ENCODE measurements around the gene SH2D7. TPM values are rescaled to one million over a fixed set of nuclear protein-coding genes. Genes with fewer than 3 reads are reported as not detected.

The SH2D7 gene
- total and polyA plus RNA-seq, 2 experiments from 2014 or later = 0.31 TPM; not detected in 1

DNA sequence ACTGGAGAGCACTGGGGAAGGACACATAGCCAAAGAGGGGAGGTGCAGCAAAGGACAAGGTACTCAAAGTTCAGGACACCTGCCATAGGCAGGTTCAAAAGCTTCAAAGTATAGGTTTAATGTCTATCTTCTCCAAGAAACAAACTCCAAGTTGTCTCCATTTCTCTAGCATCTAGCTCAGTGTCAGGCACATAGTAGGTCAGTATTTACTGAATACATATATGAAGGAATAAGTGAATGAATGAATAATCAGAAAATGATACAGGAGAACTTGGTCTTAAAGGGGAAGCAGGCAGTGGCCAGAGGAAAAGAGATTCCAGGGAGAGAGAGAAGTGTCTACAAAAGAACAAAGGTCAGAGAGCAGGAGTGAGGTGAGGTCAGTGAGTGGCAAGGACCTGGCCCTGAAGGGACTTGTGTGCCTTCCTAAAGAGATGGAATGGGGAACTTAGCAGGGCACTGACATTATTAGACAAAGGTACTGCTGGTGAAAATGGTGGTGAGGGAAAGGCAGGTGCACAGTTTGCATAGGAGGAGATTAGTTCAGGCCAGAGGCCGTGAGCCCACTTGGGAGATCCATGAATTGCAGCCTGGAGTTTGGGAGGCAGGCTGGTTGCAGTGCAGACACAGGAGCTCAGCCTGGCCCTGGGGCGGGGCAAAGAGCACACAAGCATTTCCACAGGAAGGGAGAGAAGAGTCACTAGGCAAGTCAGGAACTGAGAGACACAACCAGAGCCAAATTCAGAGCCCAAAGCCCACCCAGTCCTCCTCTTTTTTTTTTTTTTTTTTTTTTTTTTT lies 36.2 kb upstream of the SH2D7 start:
- H3K27me3 Mint-ChIP-seq (ENCODE audit: insufficient read depth, low read depth, poor library complexity) = peaks cover 4% of the 10 kb centered on the region
- no peaks in the 10 kb centered on the region for H3K36me3 Mint-ChIP-seq (ENCODE audit: low read depth)
- Histone ChIP-seq H3K4me3 (no peak overlapping the region), H4K20me1 (replicated peaks; ENCODE audit: insufficient read depth) (no peaks in the 10 kb centered on the region), H3F3A (replicated peaks; ENCODE audit: low read depth) (no peaks in the 10 kb centered on the region), H3K9me2 (ENCODE audit: insufficient read depth) (no peaks in the 10 kb centered on the region), H2AFZ (no peak overlapping the region), H3K79me2 (replicated peaks; ENCODE audit: insufficient read depth) (peaks cover 43% of the 10 kb centered on the region), H3K36me3 (ENCODE audit: insufficient read depth) (no peaks in the 10 kb centered on the region), H3K4me1 (ENCODE audit: insufficient read depth) (peaks cover 24% of the 10 kb centered on the region), H3K27me3 (ENCODE audit: insufficient read depth) (no peaks in the 10 kb centered on the region), H3K27ac (ENCODE audit: low read depth) (no peak overlapping the region), H3K4me2 (no peak overlapping the region)
- TF ChIP-seq STAT1 (IDR thresholded peaks at IDR 0.05; ENCODE audit: unreplicated experiment) = no peak
- no peak for TF ChIP-seq JUNB (IDR thresholded peaks at IDR 0.05; ENCODE audit: unreplicated experiment)
- TF ChIP-seq NANOG (IDR thresholded peaks at IDR 0.05; ENCODE audit: borderline replicate concordance) = no peak
- TF ChIP-seq, protein P1, sequence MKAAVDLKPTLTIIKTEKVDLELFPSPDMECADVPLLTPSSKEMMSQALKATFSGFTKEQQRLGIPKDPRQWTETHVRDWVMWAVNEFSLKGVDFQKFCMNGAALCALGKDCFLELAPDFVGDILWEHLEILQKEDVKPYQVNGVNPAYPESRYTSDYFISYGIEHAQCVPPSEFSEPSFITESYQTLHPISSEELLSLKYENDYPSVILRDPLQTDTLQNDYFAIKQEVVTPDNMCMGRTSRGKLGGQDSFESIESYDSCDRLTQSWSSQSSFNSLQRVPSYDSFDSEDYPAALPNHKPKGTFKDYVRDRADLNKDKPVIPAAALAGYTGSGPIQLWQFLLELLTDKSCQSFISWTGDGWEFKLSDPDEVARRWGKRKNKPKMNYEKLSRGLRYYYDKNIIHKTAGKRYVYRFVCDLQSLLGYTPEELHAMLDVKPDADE (IDR thresholded peaks at IDR 0.05) = no peak
- no peak for TF ChIP-seq ZNF114 (CRISPR knock-in tag; IDR thresholded peaks at IDR 0.05)
- TF ChIP-seq, protein P2, sequence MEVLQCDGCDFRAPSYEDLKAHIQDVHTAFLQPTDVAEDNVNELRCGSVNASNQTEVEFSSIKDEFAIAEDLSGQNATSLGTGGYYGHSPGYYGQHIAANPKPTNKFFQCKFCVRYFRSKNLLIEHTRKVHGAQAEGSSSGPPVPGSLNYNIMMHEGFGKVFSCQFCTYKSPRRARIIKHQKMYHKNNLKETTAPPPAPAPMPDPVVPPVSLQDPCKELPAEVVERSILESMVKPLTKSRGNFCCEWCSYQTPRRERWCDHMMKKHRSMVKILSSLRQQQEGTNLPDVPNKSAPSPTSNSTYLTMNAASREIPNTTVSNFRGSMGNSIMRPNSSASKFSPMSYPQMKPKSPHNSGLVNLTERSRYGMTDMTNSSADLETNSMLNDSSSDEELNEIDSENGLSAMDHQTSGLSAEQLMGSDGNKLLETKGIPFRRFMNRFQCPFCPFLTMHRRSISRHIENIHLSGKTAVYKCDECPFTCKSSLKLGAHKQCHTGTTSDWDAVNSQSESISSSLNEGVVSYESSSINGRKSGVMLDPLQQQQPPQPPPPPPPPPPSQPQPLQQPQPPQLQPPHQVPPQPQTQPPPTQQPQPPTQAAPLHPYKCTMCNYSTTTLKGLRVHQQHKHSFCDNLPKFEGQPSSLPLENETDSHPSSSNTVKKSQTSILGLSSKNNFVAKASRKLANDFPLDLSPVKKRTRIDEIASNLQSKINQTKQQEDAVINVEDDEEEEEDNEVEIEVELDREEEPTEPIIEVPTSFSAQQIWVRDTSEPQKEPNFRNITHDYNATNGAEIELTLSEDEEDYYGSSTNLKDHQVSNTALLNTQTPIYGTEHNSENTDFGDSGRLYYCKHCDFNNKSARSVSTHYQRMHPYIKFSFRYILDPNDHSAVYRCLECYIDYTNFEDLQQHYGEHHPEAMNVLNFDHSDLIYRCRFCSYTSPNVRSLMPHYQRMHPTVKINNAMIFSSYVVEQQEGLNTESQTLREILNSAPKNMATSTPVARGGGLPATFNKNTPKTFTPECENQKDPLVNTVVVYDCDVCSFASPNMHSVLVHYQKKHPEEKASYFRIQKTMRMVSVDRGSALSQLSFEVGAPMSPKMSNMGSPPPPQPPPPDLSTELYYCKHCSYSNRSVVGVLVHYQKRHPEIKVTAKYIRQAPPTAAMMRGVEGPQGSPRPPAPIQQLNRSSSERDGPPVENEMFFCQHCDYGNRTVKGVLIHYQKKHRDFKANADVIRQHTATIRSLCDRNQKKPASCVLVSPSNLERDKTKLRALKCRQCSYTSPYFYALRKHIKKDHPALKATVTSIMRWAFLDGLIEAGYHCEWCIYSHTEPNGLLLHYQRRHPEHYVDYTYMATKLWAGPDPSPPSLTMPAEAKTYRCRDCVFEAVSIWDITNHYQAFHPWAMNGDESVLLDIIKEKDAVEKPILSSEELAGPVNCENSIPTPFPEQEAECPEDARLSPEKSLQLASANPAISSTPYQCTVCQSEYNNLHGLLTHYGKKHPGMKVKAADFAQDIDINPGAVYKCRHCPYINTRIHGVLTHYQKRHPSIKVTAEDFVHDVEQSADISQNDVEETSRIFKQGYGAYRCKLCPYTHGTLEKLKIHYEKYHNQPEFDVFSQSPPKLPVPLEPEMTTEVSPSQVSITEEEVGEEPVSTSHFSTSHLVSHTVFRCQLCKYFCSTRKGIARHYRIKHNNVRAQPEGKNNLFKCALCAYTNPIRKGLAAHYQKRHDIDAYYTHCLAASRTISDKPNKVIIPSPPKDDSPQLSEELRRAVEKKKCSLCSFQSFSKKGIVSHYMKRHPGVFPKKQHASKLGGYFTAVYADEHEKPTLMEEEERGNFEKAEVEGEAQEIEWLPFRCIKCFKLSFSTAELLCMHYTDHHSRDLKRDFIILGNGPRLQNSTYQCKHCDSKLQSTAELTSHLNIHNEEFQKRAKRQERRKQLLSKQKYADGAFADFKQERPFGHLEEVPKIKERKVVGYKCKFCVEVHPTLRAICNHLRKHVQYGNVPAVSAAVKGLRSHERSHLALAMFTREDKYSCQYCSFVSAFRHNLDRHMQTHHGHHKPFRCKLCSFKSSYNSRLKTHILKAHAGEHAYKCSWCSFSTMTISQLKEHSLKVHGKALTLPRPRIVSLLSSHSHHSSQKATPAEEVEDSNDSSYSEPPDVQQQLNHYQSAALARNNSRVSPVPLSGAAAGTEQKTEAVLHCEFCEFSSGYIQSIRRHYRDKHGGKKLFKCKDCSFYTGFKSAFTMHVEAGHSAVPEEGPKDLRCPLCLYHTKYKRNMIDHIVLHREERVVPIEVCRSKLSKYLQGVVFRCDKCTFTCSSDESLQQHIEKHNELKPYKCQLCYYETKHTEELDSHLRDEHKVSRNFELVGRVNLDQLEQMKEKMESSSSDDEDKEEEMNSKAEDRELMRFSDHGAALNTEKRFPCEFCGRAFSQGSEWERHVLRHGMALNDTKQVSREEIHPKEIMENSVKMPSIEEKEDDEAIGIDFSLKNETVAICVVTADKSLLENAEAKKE (CRISPR knock-in tag; IDR thresholded peaks at IDR 0.05) = no peak
- no peak for TF ChIP-seq CREB1 (CRISPR knock-in tag; IDR thresholded peaks at IDR 0.05; ENCODE audit: low read depth)
- TF ChIP-seq EZH2 (IDR thresholded peaks at IDR 0.05; ENCODE audit: low read depth, unreplicated experiment) = no peak
- no peak for TF ChIP-seq EZH2phosphoT487 (IDR thresholded peaks at IDR 0.05; ENCODE audit: unreplicated experiment)
- TF ChIP-seq POLR2AphosphoS5 (IDR thresholded peaks at IDR 0.05; ENCODE audit: low read depth) = no peak
- TF ChIP-seq, protein P3, sequence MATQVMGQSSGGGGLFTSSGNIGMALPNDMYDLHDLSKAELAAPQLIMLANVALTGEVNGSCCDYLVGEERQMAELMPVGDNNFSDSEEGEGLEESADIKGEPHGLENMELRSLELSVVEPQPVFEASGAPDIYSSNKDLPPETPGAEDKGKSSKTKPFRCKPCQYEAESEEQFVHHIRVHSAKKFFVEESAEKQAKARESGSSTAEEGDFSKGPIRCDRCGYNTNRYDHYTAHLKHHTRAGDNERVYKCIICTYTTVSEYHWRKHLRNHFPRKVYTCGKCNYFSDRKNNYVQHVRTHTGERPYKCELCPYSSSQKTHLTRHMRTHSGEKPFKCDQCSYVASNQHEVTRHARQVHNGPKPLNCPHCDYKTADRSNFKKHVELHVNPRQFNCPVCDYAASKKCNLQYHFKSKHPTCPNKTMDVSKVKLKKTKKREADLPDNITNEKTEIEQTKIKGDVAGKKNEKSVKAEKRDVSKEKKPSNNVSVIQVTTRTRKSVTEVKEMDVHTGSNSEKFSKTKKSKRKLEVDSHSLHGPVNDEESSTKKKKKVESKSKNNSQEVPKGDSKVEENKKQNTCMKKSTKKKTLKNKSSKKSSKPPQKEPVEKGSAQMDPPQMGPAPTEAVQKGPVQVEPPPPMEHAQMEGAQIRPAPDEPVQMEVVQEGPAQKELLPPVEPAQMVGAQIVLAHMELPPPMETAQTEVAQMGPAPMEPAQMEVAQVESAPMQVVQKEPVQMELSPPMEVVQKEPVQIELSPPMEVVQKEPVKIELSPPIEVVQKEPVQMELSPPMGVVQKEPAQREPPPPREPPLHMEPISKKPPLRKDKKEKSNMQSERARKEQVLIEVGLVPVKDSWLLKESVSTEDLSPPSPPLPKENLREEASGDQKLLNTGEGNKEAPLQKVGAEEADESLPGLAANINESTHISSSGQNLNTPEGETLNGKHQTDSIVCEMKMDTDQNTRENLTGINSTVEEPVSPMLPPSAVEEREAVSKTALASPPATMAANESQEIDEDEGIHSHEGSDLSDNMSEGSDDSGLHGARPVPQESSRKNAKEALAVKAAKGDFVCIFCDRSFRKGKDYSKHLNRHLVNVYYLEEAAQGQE (IDR thresholded peaks at IDR 0.05; ENCODE audit: unreplicated experiment) = no peak
- TF ChIP-seq, protein P4, sequence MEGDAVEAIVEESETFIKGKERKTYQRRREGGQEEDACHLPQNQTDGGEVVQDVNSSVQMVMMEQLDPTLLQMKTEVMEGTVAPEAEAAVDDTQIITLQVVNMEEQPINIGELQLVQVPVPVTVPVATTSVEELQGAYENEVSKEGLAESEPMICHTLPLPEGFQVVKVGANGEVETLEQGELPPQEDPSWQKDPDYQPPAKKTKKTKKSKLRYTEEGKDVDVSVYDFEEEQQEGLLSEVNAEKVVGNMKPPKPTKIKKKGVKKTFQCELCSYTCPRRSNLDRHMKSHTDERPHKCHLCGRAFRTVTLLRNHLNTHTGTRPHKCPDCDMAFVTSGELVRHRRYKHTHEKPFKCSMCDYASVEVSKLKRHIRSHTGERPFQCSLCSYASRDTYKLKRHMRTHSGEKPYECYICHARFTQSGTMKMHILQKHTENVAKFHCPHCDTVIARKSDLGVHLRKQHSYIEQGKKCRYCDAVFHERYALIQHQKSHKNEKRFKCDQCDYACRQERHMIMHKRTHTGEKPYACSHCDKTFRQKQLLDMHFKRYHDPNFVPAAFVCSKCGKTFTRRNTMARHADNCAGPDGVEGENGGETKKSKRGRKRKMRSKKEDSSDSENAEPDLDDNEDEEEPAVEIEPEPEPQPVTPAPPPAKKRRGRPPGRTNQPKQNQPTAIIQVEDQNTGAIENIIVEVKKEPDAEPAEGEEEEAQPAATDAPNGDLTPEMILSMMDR (conservative IDR thresholded peaks at IDR 0.05; ENCODE audit: low read depth in 2 of 2) = no peak
- no peak for TF ChIP-seq ZNF331 (CRISPR knock-in tag; IDR thresholded peaks at IDR 0.05; ENCODE audit: low read depth)
- no peaks in the 10 kb centered on the region for H3K9me3 Mint-ChIP-seq
- no peak overlapping the region for H3K4me3 Mint-ChIP-seq
- ATAC-seq (peak; percentile 87), DNase-seq (ENCODE audit: low spot score) (no peak)
- peaks cover 21% of the 10 kb centered on the region for H3K4me1 Mint-ChIP-seq
- 0 out of 2 replicates have a peak overlapping the region, but pooled peaks have one; percentile 1 for H3K27ac Mint-ChIP-seq
